ENCODE data around the gene RRAD.

DNA sequence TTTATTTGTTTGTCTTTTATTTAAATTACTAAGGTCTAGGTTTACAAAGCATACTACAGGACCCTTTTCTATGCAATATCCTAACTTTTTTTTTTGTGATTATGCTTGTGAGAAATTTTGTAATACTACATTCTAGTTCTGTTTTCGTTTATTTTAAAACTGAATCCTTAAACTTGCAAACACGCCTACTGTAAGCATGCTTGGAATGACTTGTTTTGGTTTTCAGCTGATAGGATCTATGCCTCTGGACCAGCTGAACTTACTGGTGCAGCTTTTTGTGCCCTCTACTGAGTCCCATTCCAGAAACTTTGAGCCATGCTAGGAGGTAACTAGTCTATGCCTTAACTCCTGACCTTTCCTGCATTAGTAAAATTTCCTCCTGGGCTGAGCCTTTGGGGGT is 39.0 kb downstream of the RRAD start:
- TF ChIP-seq REST (IDR thresholded peaks at IDR 0.05; ENCODE audit: insufficient read depth in 1 of 2, low read depth in 2 of 2, low read length in 1 of 2) (no peak), POLR2AphosphoS5 (IDR thresholded peaks at IDR 0.05; ENCODE audit: low read depth, low read length) (no peak), SIN3A (IDR thresholded peaks at IDR 0.05; ENCODE audit: borderline replicate concordance, insufficient read depth, low read depth, low read length) (no peak), TCF7L2 (IDR thresholded peaks at IDR 0.05; ENCODE audit: low read depth, low read length) (no peak)
- TF ChIP-seq, protein P1, sequence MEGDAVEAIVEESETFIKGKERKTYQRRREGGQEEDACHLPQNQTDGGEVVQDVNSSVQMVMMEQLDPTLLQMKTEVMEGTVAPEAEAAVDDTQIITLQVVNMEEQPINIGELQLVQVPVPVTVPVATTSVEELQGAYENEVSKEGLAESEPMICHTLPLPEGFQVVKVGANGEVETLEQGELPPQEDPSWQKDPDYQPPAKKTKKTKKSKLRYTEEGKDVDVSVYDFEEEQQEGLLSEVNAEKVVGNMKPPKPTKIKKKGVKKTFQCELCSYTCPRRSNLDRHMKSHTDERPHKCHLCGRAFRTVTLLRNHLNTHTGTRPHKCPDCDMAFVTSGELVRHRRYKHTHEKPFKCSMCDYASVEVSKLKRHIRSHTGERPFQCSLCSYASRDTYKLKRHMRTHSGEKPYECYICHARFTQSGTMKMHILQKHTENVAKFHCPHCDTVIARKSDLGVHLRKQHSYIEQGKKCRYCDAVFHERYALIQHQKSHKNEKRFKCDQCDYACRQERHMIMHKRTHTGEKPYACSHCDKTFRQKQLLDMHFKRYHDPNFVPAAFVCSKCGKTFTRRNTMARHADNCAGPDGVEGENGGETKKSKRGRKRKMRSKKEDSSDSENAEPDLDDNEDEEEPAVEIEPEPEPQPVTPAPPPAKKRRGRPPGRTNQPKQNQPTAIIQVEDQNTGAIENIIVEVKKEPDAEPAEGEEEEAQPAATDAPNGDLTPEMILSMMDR (IDR thresholded peaks at IDR 0.05) = no peak

Measured in Panc1 (cell line).